Endothelial cell of umbilical vein (primary cell): ENCODE results near the gene CDC23. TPM values are rescaled to one million over a fixed set of nuclear protein-coding genes. Genes with fewer than 3 reads are reported as not detected.

Experiments used
- BruUV-seq: library from RNA; stranded (reverse); fragments of 400-500 nt; replicated peaks from 2 replicates; lab custom pipeline; 2021; lab: Mats Ljungman, UMichigan
- CTCF ChIA-PET: fragments of 300-600, 350-600 bp; sonication (Branson Sonifier 250); formaldehyde crosslinking; loops from one replicate; lab custom pipeline; 2021; ENCODE audit warnings: antibody characterized with exemption, inconsistent platforms; lab: Charles Lee
- POLR2A ChIA-PET: fragments of 300-600, 350-600 bp; sonication (Branson Sonifier 250); formaldehyde crosslinking; loops from one replicate; lab custom pipeline; 2021; ENCODE audit warnings: antibody characterized with exemption, inconsistent platforms; lab: Charles Lee
- DNase-seq: peaks from one replicate; pipeline ENCODE4 v3.0.0-alpha.2; 2011; ENCODE audit warnings: low read depth, low spot score
- FAIRE-seq: peaks from 2 replicates; lab custom pipeline; 2011; peaks lifted over from hg19 to GRCh38; lab: Jason Lieb, UNC
- H2AFZ ChIP-seq: 2 replicates; pipeline ENCODE4 v1.6.0; 2012; ENCODE audit warnings: low read depth, low read length, control low read depth, inconsistent platforms
- H3K27ac ChIP-seq: 2 replicates; pipeline ENCODE4 v1.5.1; 2011; ENCODE audit warnings: low read depth, mild to moderate bottlenecking, control low read depth, low read length, moderate library complexity; ENCODE audit not compliant: insufficient read depth
- H3K27me3 ChIP-seq, 2 experiments: 2 replicates each; pipeline versions ENCODE4 v1.6.0 to v1.6.1; 2011; ENCODE audit warnings: low read length in 2 of 2, mixed read lengths in 1 of 2; ENCODE audit not compliant: control insufficient read depth in 2 of 2, insufficient read depth in 2 of 2
- H3K36me3 ChIP-seq, 2 experiments: 2 replicates in 1 of 2; 3 replicates in 1 of 2; pipeline ENCODE4 v1.5.1; 2011; ENCODE audit warnings: low read length in 2 of 2, mild to moderate bottlenecking in 1 of 2, moderate library complexity in 1 of 2; ENCODE audit not compliant: control insufficient read depth in 2 of 2, insufficient read depth in 2 of 2; ENCODE audit errors: extremely low read depth in 1 of 2
- H3K4me1 ChIP-seq: 3 replicates; pipeline ENCODE4 v1.5.1; 2011; ENCODE audit warnings: mild to moderate bottlenecking, low read length; ENCODE audit not compliant: control insufficient read depth, insufficient read depth; ENCODE audit errors: extremely low read depth
- H3K4me2 ChIP-seq: 2 replicates; pipeline ENCODE4 v1.6.1; 2011; ENCODE audit warnings: low read length, control low read depth, mixed read lengths; ENCODE audit not compliant: insufficient read depth
- H3K4me3 ChIP-seq, 3 experiments: fragments of 200-600 bp in 1 of 3; sonication (generic), shearing (Covaris generic) in 1 of 3; replicated peaks in 1 of 3; 2 replicates each; pipeline ENCODE4 v1.5.1; 2011 to 2016; ENCODE audit warnings: control low read depth in 3 of 3, low read length in 3 of 3, mild to moderate bottlenecking in 2 of 3, inconsistent platforms in 1 of 3, low read depth in 1 of 3, moderate library complexity in 1 of 3; ENCODE audit not compliant: insufficient read depth in 1 of 3
- H3K79me2 ChIP-seq: 2 replicates; pipeline ENCODE4 v1.6.0; 2012; ENCODE audit warnings: low read length, inconsistent platforms; ENCODE audit not compliant: control insufficient read depth, insufficient read depth
- H3K9ac ChIP-seq: replicated peaks from 2 replicates; pipeline ENCODE3; 2011; ENCODE audit warnings: low read length, control low read depth; ENCODE audit not compliant: insufficient read depth; ENCODE audit errors: extremely low read depth
- H3K9me1 ChIP-seq: replicated peaks from 3 replicates; pipeline ENCODE4 v1.6.0; 2011; ENCODE audit warnings: mild to moderate bottlenecking, low read length; ENCODE audit not compliant: control insufficient read depth, insufficient read depth; ENCODE audit errors: extremely low read depth
- H3K9me3 ChIP-seq: replicated peaks from 2 replicates; pipeline ENCODE4 v1.5.1; 2012; ENCODE audit warnings: low read length, inconsistent platforms; ENCODE audit not compliant: control insufficient read depth, insufficient read depth
- H4K20me1 ChIP-seq: replicated peaks from 2 replicates; pipeline ENCODE3; 2011; ENCODE audit warnings: mild to moderate bottlenecking, low read length; ENCODE audit not compliant: control insufficient read depth, insufficient read depth; ENCODE audit errors: extremely low read depth
- EZH2 ChIP-seq: IDR thresholded peaks from 2 replicates; pipeline ENCODE4 v1.6.1; 2012; ENCODE audit warnings: borderline replicate concordance, low read depth, mild to moderate bottlenecking, moderate library complexity, low read length, inconsistent platforms; ENCODE audit not compliant: severe bottlenecking
- GATA2 ChIP-seq: IDR thresholded peaks from 2 replicates; pipeline ENCODE4 v1.7.0; 2011; ENCODE audit warnings: low read depth, mild to moderate bottlenecking, moderate library complexity, mixed read lengths, low read length; ENCODE audit not compliant: insufficient read length, insufficient read depth
- JUN ChIP-seq: IDR thresholded peaks from 2 replicates; pipeline ENCODE4 v1.6.1; 2011; ENCODE audit warnings: borderline replicate concordance, low read depth; ENCODE audit not compliant: insufficient read length, insufficient read depth
- MYC ChIP-seq: IDR thresholded peaks from one replicate; pipeline ENCODE4 v1.6.1; 2011; ENCODE audit warnings: mild to moderate bottlenecking, low read depth, low read length
- dilution Hi-C: fragments of 300-500 bp; cut with MboI; formaldehyde crosslinking; loops from one replicate; pipeline ENCODE4 v1.15.0; 2019; ENCODE audit warnings: low sequenced_read_pairs; ENCODE audit not compliant: extremely low pct_ligation_motif_present
- intact Hi-C: fragments of 100-400 bp; cut with micrococcal nuclease; formaldehyde crosslinking; loops from one replicate; pipeline ENCODE4 v1.10.0; 2022
- polyA plus RNA-seq, 4 experiments: library from polyadenylated mRNA; depleted of rRNA in 3 of 4; stranded (reverse) in 3 of 4; unstranded in 1 of 4; fragments of >200 nt; gene quantifications; 2 replicates each; pipeline versions ENCODE4 v1.2.1 to v1.2.3, GENCODE V29; 2011 to 2012; ENCODE audit warnings: missing spikeins in 1 of 4
- total RNA-seq: library from RNA; stranded (reverse); gene quantifications from 2 replicates; pipeline ENCODE4 v1.2.3, GENCODE V29; 2021
- TF ChIP-seq, protein P1 (sequence below), 2 donors: IDR thresholded peaks; 1 replicate in 1 of 2; 2 replicates in 1 of 2; pipeline ENCODE4 v1.5.1; 2011; ENCODE audit warnings: low read length in 2 of 2, mild to moderate bottlenecking in 2 of 2, moderate library complexity in 2 of 2, control low read depth in 1 of 2, inconsistent platforms in 1 of 2, low read depth in 1 of 2; ENCODE audit not compliant: insufficient read depth in 1 of 2; ENCODE audit errors: extremely low read depth in 1 of 2
- TF ChIP-seq, protein P2 (sequence below): IDR thresholded peaks from 2 replicates; pipeline ENCODE4 v1.6.1; 2011; ENCODE audit not compliant: insufficient read depth, insufficient read length

Gene CDC23
- total and polyA plus RNA-seq, 2 donors (not counting 3 experiments of a cell fraction or from before 2014, with no cell fraction given), result 28.5 to 41.2 TPM

GRCh38 chr5:138246822-138247221 lies 33.7 kb upstream of the CDC23 start:
- Histone ChIP-seq H3K9me1 (no peaks in the 10 kb centered on the region), H3K4me2 (no peak overlapping the region), H3K4me3 (no peak overlapping the region), H3K79me2 (no peaks in the 10 kb centered on the region), H3K27me3 (peaks cover 0 to 8% of the 10 kb centered on the region in 2 experiments), H3K9ac (no peak overlapping the region), H3K4me1 (no peaks in the 10 kb centered on the region), H3K9me3 (no peaks in the 10 kb centered on the region), H2AFZ (no peak overlapping the region), H4K20me1 (no peaks in the 10 kb centered on the region), H3K36me3 (no peaks in the 10 kb centered on the region), H3K27ac (no peak overlapping the region)
- intact Hi-C loops, result no loop called here
- dilution Hi-C loops, result no loop called here
- FAIRE-seq (no peak), DNase-seq (no peak)
- BruUV-seq, result no TSS peak
- POLR2A ChIA-PET, result no interaction called here
- TF ChIP-seq, protein P1, sequence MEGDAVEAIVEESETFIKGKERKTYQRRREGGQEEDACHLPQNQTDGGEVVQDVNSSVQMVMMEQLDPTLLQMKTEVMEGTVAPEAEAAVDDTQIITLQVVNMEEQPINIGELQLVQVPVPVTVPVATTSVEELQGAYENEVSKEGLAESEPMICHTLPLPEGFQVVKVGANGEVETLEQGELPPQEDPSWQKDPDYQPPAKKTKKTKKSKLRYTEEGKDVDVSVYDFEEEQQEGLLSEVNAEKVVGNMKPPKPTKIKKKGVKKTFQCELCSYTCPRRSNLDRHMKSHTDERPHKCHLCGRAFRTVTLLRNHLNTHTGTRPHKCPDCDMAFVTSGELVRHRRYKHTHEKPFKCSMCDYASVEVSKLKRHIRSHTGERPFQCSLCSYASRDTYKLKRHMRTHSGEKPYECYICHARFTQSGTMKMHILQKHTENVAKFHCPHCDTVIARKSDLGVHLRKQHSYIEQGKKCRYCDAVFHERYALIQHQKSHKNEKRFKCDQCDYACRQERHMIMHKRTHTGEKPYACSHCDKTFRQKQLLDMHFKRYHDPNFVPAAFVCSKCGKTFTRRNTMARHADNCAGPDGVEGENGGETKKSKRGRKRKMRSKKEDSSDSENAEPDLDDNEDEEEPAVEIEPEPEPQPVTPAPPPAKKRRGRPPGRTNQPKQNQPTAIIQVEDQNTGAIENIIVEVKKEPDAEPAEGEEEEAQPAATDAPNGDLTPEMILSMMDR (IDR thresholded peaks at IDR 0.05; ENCODE audit: extremely low read depth in 1 of 2, insufficient read depth in 1 of 2, low read depth in 1 of 2, low read length in 2 of 2), result no peak
- no peak for TF ChIP-seq JUN
- TF ChIP-seq GATA2, result no peak
- no peak for TF ChIP-seq MYC
- no peak for TF ChIP-seq EZH2
- TF ChIP-seq, protein P2, sequence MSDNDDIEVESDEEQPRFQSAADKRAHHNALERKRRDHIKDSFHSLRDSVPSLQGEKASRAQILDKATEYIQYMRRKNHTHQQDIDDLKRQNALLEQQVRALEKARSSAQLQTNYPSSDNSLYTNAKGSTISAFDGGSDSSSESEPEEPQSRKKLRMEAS, result no peak
- CTCF ChIA-PET, result interaction anchor here (0.9 to 1.4 kb wide), 4 partner anchors 9 to 22 kb away, joined by 3 to 4 read pairs (median 3); no protein-coding TSS in a partner anchor
